Stomach (tissue), 9 donors: Measurements from ENCODE around the gene IRF3. TPM values are rescaled to one million over a fixed set of nuclear protein-coding genes. Genes with fewer than 3 reads are reported as not detected.
"Not testable (repeated sequence)": the region's sequence is repeated elsewhere in the genome, so short reads cannot be mapped to it uniquely, and the experiment has no call there.

Experiments
- DNase-seq, 2 donors: peaks; one replicate each; pipeline versions ENCODE4 v3.0.0 to v3.0.0-alpha.2; 2013 to 2019
- H3K27ac ChIP-seq, 5 donors: fragments of 200-600 bp in 4 of 5; sonication (generic) in 4 of 5; one replicate each; pipeline ENCODE4 v1.5.1; 2013 to 2019; ENCODE audit warnings: mild to moderate bottlenecking in 1 of 5, moderate library complexity in 1 of 5
- H3K27me3 ChIP-seq, 3 donors: fragments of 200-600 bp; sonication (generic); one replicate each; pipeline ENCODE4 v1.5.1; 2017 to 2019; ENCODE audit warnings: mixed run types in 1 of 3
- H3K36me3 ChIP-seq, 4 donors: fragments of 200-600 bp; sonication (generic); 1 replicate in 3 of 4; 2 replicates in 1 of 4; pipeline ENCODE4 v1.5.1; 2016 to 2019
- H3K4me1 ChIP-seq, 4 donors: fragments of 200-600 bp; sonication (generic); one replicate each; pipeline ENCODE4 v1.5.1; 2016 to 2019
- H3K4me3 ChIP-seq, 4 donors: fragments of 200-600 bp; sonication (generic) in 3 of 4; one replicate each; pipeline ENCODE4 v1.5.1; 2016 to 2019; ENCODE audit warnings: mild to moderate bottlenecking in 1 of 4
- H3K9me3 ChIP-seq, 4 donors: fragments of 200-600 bp; sonication (generic); one replicate each; pipeline ENCODE4 v1.5.1; 2016 to 2019
- EP300 ChIP-seq: sonication (generic); formaldehyde crosslinking; IDR thresholded peaks from one replicate; pipeline ENCODE4 v1.6.1; 2017; ENCODE audit warnings: antibody characterized with exemption
- POLR2A ChIP-seq, 4 donors: fragments of 450-650 bp; IDR thresholded peaks; one replicate each; pipeline ENCODE4 v1.6.1; 2016; ENCODE audit warnings: antibody characterized with exemption in 4 of 4, control low read depth in 2 of 4, mild to moderate bottlenecking in 1 of 4, moderate library complexity in 1 of 4
- POLR2AphosphoS5 ChIP-seq, 3 donors: sonication (generic); formaldehyde crosslinking; IDR thresholded peaks; one replicate each; pipeline ENCODE4 v1.6.1; 2016; ENCODE audit warnings: antibody characterized with exemption in 3 of 3
- WGBS, 5 donors: extraction: QIAGEN DNeasy Blood & Tissue Kit in 3 of 5; methylation state at CpG; one replicate each; pipeline versions ENCODE4 v1.1.5 to v1.1.7; 2013 to 2018; 5-methylcytosine and 5-hydroxymethylcytosine counted together
- intact Hi-C: fragments of 100-400 bp; cut with DNase I; formaldehyde crosslinking; loops from one replicate; pipeline ENCODE4 v1.15.1; 2023; ENCODE audit warnings: low total_unique reads
- polyA plus RNA-seq, 3 donors: library from polyadenylated mRNA; stranded (reverse); fragments of 200-250 nt; gene quantifications; one replicate each; pipeline ENCODE4 v1.2.3, GENCODE V29; 2013
- total RNA-seq, 5 donors: library from RNA; depleted of rRNA; stranded (reverse); fragments of >200 nt; gene quantifications; one replicate each; pipeline versions ENCODE4 v1.1.0 to v1.2.3, GENCODE V29; 2014 to 2016
- TF ChIP-seq, protein P1 (sequence below), 7 experiments: fragments of 450-650 bp in 4 of 7; fragments of 200-600 bp in 3 of 7; sonication (generic) in 3 of 7; IDR thresholded peaks; one replicate each; pipeline ENCODE4 v1.5.1; 2016 to 2019; ENCODE audit warnings: antibody characterized with exemption in 7 of 7, control low read depth in 2 of 7, mild to moderate bottlenecking in 1 of 7
- donor health status: healthy with polysubstance abuse.
- donor health status: Bipolar disorder and iron deficiency.
- donor health status: healthy.

Gene IRF3
- total and polyA plus RNA-seq, 8 donors = 28.3 to 380 (median 108) TPM

DNA sequence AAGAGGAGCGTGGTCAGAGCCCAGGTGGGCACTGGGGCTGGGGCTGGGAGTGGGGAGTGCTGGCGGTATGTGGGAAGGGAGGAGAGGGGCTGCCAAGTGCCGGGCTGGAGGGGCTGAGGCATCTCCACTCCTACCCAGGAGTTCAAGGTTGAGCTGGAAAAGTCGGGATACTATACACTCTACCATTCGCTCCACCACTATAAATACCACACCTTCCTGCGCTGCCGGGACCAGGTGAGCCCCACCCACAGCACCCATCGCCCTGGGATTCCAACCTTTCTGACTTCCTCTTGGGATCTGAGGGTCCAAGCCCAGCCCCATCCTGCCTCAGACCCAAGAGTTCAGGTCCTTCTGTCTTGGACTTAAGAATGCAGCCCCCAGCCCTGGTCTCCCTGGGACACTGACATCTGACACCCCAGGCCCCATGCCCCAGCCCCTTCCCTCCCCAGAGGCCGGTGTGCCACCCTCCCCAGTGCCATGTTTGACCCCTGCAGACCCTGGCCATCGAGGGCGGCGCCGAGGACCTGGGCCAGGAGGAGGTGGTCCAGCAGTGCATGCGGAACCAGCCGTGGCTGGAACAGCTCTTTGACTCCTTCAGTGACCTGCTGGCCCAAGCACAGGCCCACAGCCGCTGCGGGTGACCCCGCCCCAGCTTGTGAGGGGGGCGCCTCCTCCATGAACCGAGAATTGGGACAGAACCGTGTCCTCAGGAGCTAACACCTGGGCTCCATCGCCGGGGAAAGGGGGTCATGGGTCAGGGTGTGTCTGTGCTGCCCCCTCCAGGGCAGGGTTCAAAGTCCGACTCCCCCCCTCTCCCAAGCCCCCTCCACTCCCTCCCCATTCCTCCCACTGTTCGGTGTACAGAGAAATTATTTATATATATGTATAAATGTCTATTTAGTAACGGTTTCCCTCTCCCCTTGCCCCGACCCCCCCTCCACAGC is 40.4 kb downstream of the IRF3 start:
- TF ChIP-seq POLR2A (IDR thresholded peaks at IDR 0.05) = no peak
- TF ChIP-seq, protein P1, sequence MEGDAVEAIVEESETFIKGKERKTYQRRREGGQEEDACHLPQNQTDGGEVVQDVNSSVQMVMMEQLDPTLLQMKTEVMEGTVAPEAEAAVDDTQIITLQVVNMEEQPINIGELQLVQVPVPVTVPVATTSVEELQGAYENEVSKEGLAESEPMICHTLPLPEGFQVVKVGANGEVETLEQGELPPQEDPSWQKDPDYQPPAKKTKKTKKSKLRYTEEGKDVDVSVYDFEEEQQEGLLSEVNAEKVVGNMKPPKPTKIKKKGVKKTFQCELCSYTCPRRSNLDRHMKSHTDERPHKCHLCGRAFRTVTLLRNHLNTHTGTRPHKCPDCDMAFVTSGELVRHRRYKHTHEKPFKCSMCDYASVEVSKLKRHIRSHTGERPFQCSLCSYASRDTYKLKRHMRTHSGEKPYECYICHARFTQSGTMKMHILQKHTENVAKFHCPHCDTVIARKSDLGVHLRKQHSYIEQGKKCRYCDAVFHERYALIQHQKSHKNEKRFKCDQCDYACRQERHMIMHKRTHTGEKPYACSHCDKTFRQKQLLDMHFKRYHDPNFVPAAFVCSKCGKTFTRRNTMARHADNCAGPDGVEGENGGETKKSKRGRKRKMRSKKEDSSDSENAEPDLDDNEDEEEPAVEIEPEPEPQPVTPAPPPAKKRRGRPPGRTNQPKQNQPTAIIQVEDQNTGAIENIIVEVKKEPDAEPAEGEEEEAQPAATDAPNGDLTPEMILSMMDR (IDR thresholded peaks at IDR 0.05) = no peak
- no peak for TF ChIP-seq EP300
- TF ChIP-seq POLR2AphosphoS5 (IDR thresholded peaks at IDR 0.05) = no peak
- Histone ChIP-seq H3K9me3 (no peaks in the 10 kb centered on the region), H3K27me3 (no peaks in the 10 kb centered on the region), H3K36me3 (peaks cover 27 to 69% (median 61%) of the 10 kb centered on the region in 4 donors), H3K4me3 (no peak overlapping the region), H3K4me1 (peaks cover 0 to 8% (median 3%) of the 10 kb centered on the region in 4 donors), H3K27ac (no peak overlapping the region)
- DNase-seq = no peak
- intact Hi-C loops = no loop called here
- WGBS, 5 donors = 67 to 78% (median 72%) methylated on average over 20 to 27 of the region's 27 CpGs

DNA sequence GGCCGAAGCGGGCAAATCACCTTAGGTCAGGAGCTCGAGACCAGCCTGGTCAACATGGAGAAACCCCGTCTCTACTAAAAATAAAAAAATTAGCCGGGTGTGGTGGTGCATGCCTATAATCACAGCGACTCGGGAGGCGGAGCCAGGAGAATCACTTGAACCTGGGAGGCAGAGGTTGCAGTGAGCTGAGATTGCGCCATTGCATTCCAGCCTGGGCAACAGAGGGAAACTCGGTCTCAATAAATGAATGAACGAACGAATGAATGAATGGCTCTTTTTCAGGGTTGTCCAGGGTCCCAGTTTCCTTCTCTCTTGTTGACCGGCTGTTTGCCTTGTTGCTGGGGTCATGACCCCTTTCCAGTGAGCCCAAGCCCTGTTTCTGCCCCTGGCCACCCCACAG is 47.8 kb downstream of the IRF3 start:
- DNase-seq, H3K27me3 ChIP-seq, H3K27ac ChIP-seq, H3K9me3 ChIP-seq, H3K4me3 ChIP-seq, intact Hi-C loops: not testable (repeated sequence)
- 89 to 95% (median 93%) methylated on average over 13 of the region's 13 CpGs for WGBS, 5 donors
- H3K4me1 ChIP-seq = peaks cover 0 to 18% (median 4%) of the 10 kb centered on the region in 4 donors
- H3K36me3 ChIP-seq = peaks cover 57 to 94% (median 90%) of the 10 kb centered on the region in 4 donors

DNA sequence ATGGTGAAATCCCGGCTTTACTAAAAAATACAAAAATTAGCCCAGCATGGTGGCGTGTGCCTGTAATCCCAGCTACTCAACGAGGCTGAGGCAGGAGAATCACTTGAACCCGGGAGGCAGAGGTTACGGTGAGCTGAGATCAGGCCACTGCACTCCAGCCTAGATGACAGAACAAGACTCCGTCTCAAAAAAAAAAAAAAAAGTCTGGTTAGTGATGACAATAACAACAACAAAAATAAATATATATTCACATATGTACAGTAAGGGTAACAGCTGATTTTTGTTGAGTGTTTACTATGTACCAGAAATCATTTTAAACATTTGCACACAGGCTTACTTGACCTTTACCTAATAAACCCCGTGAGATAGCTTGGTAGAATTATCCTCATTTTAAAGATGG is 48.7 kb downstream of the IRF3 start:
- Histone ChIP-seq H3K9me3 (no peaks in the 10 kb centered on the region), H3K27ac (no peak overlapping the region), H3K4me1 (peaks cover 0 to 27% (median 8%) of the 10 kb centered on the region in 4 donors), H3K4me3 (no peak overlapping the region), H3K27me3 (no peaks in the 10 kb centered on the region), H3K36me3 (peaks cover 53 to 87% (median 83%) of the 10 kb centered on the region in 4 donors)
- WGBS, 5 donors = 88 to 94% (median 92%) methylated on average over 7 of the region's 7 CpGs
- no peak for DNase-seq
- intact Hi-C loops = no loop called here
- TF ChIP-seq POLR2AphosphoS5 (IDR thresholded peaks at IDR 0.05) (no peak), EP300 (no peak)

DNA sequence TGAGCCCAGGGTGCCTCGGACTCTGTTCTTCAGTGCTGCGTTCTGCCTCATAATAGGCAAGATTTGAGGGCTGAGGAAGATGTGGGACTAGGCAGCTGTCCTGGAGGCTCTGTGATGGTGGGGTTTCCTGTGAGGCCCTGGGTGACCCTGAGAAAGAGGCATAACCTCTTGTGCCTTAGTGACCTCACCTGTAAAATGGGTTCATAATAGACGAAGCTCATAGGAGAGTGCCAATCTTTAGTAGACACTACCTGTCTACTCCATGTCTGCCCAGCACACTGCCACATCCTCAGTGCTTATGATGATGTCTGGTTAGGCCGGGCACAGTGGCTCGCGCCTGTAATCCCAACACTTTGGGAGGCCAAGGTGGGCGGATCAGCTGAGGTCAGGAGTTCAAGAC is 49.1 kb downstream of the IRF3 start:
- intact Hi-C loops = no loop called here
- no peak for TF ChIP-seq EP300
- Histone ChIP-seq H3K4me3 (no peak overlapping the region), H3K27me3 (no peaks in the 10 kb centered on the region), H3K9me3 (no peaks in the 10 kb centered on the region), H3K4me1 (peaks cover 0 to 30% (median 8%) of the 10 kb centered on the region in 4 donors), H3K36me3 (peaks cover 49 to 83% (median 79%) of the 10 kb centered on the region in 4 donors), H3K27ac (no peak overlapping the region)
- 94 to 98% (median 96%) methylated on average over 7 of the region's 7 CpGs for WGBS, 5 donors
- DNase-seq = no peak

DNA sequence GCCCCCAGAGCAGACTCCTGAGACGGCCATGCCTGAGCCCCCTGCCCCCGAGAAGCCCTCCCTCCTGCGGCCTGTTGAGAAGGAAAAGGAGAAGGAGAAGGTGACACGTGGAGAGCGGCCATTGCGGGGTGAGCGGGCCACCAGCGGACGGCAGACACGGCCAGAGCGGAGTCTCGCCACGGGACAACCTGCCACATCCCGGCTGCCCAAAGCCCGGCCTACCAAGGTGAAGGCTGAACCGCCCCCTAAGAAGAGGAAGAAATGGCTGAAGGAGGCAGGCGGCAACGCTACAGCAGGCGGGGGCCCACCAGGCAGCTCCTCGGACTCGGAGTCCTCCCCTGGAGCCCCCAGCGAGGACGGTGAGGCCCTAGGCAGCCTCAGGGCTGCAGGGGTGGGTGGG is 49.8 kb downstream of the IRF3 start:
- Histone ChIP-seq H3K4me1 (peaks cover 0 to 30% (median 8%) of the 10 kb centered on the region in 4 donors), H3K9me3 (no peaks in the 10 kb centered on the region), H3K27ac (no peak overlapping the region), H3K4me3 (no peak overlapping the region), H3K27me3 (no peaks in the 10 kb centered on the region), H3K36me3 (peaks cover 45 to 83% (median 78%) of the 10 kb centered on the region in 4 donors)
- TF ChIP-seq EP300 = no peak
- no peak for TF ChIP-seq POLR2A (IDR thresholded peaks at IDR 0.05)
- WGBS, 5 donors = 92 to 97% (median 96%) methylated on average over 23 of the region's 23 CpGs
- intact Hi-C loops = no loop called here
- DNase-seq = no peak

DNA sequence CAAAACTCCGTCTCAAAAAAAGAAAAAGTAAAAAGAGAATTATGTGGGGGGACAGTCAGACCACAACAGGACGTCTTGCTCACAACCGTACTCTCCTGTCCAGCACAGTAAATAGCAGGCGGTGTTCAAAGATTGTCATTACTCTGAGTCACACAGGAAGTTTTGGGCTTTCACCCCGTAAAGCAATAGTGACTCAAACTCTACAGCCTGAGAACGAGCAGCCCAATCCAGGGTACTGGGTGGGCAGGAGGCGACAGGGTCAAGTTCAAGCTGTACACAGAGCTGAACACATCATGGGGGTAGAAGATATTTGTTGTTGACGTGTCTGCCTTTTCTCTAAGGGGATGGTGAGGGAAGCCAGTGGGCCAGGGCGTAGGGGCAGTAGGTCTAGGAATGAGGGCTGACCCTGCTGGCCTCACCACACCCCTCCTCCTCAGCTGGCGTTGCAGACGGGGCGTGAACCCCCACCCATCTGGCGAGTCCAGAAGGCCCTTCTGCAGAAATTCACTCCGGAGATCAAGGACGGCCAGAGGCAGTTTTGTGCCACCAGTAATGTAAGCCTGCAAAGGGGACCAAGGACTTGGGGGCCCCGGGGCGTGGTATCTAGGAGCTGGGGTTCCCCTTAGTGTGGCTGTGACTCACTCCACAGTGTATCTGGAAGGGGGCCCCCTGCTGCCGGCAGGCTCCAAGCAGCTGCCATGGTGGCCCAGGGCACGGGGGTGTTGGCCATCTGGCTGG is 51.4 kb downstream of the IRF3 start:
- H3K27me3 ChIP-seq = no peaks in the 10 kb centered on the region
- H3K4me3 ChIP-seq = no peak overlapping the region
- WGBS, 5 donors = 61 to 83% (median 76%) methylated on average over 17 to 19 of the region's 19 CpGs
- no peak for DNase-seq
- no peaks in the 10 kb centered on the region for H3K9me3 ChIP-seq
- TF ChIP-seq POLR2A (IDR thresholded peaks at IDR 0.05) (no peak), POLR2AphosphoS5 (IDR thresholded peaks at IDR 0.05) (no peak), EP300 (no peak)
- TF ChIP-seq, protein P1 (IDR thresholded peaks at IDR 0.05) = no peak
- peaks cover 44 to 83% (median 79%) of the 10 kb centered on the region in 4 donors for H3K36me3 ChIP-seq
- peaks cover 0 to 30% (median 8%) of the 10 kb centered on the region in 4 donors for H3K4me1 ChIP-seq
- H3K27ac ChIP-seq = peak overlapping the region in 3 of 5 donors; percentile 7 to 47 (median 46)
- intact Hi-C loops = no loop called here
